SK-N-MC (cell line): ENCODE results near the gene CZIB.

Experiments
- DNase-seq: peaks from one replicate; pipeline ENCODE4 v3.0.0-alpha.2; 2011; ENCODE audit warnings: low read depth, low spot score
- H3K27ac ChIP-seq: fragments of 200-600 bp; sonication (generic); 2 replicates; pipeline ENCODE4 v1.5.1; 2016; ENCODE audit warnings: mixed run types
- H3K36me3 ChIP-seq: fragments of 200-600 bp; sonication (generic); 2 replicates; pipeline ENCODE4 v1.6.1; 2017; ENCODE audit warnings: antibody characterized with exemption, low read length, mixed read lengths; ENCODE audit not compliant: insufficient read depth
- H3K4me3 ChIP-seq: fragments of 200-600 bp; sonication (generic); 2 replicates; pipeline ENCODE4 v1.5.1; 2016
- H3K9ac ChIP-seq: fragments of 200-600 bp; sonication (generic); 2 replicates; pipeline ENCODE4 v1.8.0; 2017; ENCODE audit warnings: mixed run types, mixed read lengths; ENCODE audit not compliant: insufficient read length
- H3K9me3 ChIP-seq: fragments of 200-600 bp; sonication (generic); 2 replicates; pipeline ENCODE4 v1.6.1; 2017; ENCODE audit warnings: low read depth, mild to moderate bottlenecking, antibody characterized with exemption, low read length, moderate library complexity, mixed read lengths
- EZH2 ChIP-seq: fragments of 200-600 bp; sonication (generic); IDR thresholded peaks from one replicate; pipeline ENCODE4 v1.6.1; 2017; ENCODE audit warnings: antibody characterized with exemption
- FOXP2 ChIP-seq: optimal IDR thresholded peaks from 2 replicates; pipeline ENCODE3; 2011; ENCODE audit warnings: mild to moderate bottlenecking, moderate library complexity; ENCODE audit not compliant: insufficient read depth; ENCODE audit errors: extremely low read length, control extremely low read depth
- POLR2AphosphoS5 ChIP-seq: IDR thresholded peaks from 2 replicates; pipeline ENCODE4 v1.6.1; 2012; ENCODE audit warnings: mild to moderate bottlenecking, low read depth, low read length, borderline replicate concordance

Gene CZIB

GRCh38 chr1:53258216-53258615 lies 37.8 kb upstream of the CZIB start:
- Histone ChIP-seq H3K27ac (no peak overlapping the region), H3K9ac (no peak overlapping the region), H3K9me3 (no peaks in the 10 kb centered on the region), H3K4me3 (no peak overlapping the region), H3K36me3 (peaks cover 77% of the 10 kb centered on the region)
- TF ChIP-seq FOXP2 (no peak), EZH2 (no peak), POLR2AphosphoS5 (no peak)
- no peak for DNase-seq

DNA sequence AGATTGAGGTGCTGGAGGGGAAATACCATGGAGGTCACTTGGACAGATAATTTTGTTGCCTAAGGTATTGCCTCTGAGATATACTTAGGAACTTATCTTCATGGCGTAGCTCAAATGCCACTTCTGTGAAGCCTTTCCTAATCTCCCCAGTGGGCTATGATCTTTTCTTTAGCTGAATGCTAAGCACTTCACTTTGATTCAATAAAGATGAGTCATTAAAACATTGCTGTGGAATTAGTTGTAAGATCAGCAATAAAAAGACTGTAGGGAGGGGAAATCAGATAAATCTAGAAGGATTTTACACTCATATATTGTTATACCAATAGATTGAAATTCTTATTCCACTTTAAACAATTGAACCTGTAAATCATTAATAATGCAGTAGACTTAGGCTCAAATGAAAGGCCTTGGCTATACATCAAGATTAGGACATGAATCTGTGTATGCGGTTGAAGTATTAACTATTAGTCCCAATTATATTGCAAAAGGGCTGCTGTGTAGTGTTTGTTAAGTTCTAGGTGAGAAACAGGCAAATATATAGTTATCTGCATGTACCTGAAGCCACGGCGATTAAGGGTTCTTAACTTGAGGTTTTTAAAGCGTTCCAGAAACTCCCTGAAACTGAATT lies 37.1 kb upstream of the CZIB start:
- TF ChIP-seq EZH2 (no peak), POLR2AphosphoS5 (no peak), FOXP2 (no peak)
- Histone ChIP-seq H3K4me3 (no peak overlapping the region), H3K9me3 (no peaks in the 10 kb centered on the region), H3K27ac (no peak overlapping the region), H3K36me3 (peaks cover 79% of the 10 kb centered on the region), H3K9ac (no peak overlapping the region)
- no peak for DNase-seq

DNA sequence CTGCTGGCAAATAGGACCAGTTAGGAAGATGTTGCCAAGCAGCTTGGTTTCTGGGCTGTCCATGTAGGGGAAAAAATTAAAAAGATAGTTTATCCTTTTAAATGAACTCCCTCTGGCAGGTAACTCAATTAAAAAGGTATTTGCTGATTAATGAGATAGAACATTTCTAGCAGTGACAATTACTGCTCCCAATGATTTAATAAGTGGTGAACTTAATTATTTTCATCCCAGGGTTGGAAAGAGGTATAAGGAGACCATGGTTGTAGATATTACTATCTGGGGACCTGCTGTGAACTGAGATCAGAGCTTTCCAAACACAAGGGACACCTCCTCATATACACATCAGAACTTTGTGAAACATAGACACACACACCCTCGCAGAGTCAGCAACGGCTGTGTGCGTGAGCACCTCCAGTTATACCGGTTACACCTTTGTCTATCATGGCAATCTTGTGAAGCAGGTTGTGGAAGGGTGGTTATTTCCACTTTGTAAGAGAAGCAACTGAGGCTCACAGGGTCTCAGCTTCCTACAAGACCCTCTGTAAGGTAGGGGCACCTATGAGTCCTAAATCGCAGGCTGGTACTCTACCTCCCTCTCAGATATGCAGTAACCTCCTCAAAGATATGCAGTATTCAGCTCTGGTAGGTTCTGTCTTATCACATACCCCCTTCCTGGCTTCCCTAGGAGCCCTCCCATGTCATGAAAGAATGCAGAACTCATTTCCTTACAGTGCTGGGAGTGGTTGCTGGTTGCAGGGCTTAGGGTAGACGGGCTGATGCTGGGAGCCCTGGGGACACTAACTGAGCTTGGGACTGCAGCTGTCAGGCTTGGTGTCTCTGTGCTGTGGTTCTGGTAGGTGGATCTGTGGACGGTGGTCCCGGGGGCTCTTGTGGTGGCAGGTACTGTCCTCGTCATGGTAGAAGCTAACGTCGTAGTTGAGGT lies 36.3 kb upstream of the CZIB start:
- Histone ChIP-seq H3K9ac (no peak overlapping the region), H3K36me3 (peaks cover 78% of the 10 kb centered on the region), H3K4me3 (no peak overlapping the region), H3K27ac (no peak overlapping the region), H3K9me3 (no peaks in the 10 kb centered on the region)
- DNase-seq, result no peak
- no peak for TF ChIP-seq EZH2
- TF ChIP-seq FOXP2, result no peak
- no peak for TF ChIP-seq POLR2AphosphoS5

DNA sequence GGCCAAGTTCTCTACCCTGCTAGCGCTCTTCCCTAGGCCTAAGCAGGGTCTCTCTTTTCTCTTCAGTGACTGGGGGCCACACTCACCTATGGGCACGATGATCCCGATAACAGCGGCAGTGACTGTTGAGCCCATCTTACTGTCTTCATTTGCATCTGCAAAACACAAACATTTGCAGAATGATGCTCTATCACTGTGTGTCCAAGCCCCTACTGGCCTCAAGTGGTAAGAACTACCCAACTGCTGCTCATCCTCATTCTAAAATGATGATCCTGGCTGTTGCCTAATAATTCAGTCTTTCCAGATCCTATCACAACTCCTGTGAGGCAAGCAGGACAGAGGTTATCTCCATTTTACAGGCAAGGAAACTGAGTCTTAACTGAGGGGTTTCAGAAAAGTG lies 34.6 kb upstream of the CZIB start:
- TF ChIP-seq EZH2, result no peak
- peaks cover 68% of the 10 kb centered on the region for H3K36me3 ChIP-seq
- DNase-seq, result no peak

DNA sequence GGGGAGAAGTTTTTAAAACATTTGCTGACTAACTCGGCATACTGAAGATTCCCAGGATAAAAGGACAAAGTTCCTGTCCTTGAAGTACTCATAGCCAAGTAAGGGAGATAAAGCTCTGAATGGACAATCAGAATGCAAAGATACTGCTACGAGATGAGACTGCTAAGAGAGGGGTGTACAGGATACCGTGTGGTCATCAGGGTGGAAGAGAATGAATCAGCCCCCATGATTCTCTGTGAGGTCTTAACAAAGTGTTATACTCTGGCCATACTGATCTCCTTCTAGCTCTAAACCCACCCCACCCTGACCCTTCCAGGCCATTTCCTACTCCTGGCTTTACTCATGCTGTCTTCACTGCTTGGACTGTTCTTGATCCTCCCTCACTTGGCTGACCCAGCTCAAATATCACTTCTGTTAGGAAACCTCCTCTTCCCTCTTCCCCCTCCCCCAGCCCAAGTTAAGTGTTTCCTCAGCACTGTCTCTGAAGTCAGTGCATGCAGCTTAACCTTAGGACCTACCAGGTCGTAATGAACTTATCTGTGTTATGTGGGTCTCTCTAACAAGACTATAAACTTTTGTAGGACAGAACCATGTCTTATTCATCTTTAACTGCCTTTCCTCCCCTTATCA lies 33.7 kb upstream of the CZIB start:
- H3K36me3 ChIP-seq, result peaks cover 65% of the 10 kb centered on the region
- TF ChIP-seq EZH2, result no peak
- no peak for TF ChIP-seq POLR2AphosphoS5
- no peak for TF ChIP-seq FOXP2
- no peak for DNase-seq
- no peak overlapping the region for H3K27ac ChIP-seq
- H3K9ac ChIP-seq, result no peak overlapping the region
- H3K4me3 ChIP-seq, result no peak overlapping the region
- no peaks in the 10 kb centered on the region for H3K9me3 ChIP-seq

More for the DNA sequence above, 34.6 kb upstream of the CZIB start:
- H3K27ac ChIP-seq, result no peak overlapping the region
- H3K9me3 ChIP-seq, result no peaks in the 10 kb centered on the region
- H3K4me3 ChIP-seq, result no peak overlapping the region
- no peak overlapping the region for H3K9ac ChIP-seq

GRCh38 chr1:53250325-53250724 lies 29.9 kb upstream of the CZIB start:
- peaks cover 57% of the 10 kb centered on the region for H3K36me3 ChIP-seq
- H3K9ac ChIP-seq, result no peak overlapping the region
- TF ChIP-seq POLR2AphosphoS5 (no peak), FOXP2 (no peak), EZH2 (no peak)

DNA sequence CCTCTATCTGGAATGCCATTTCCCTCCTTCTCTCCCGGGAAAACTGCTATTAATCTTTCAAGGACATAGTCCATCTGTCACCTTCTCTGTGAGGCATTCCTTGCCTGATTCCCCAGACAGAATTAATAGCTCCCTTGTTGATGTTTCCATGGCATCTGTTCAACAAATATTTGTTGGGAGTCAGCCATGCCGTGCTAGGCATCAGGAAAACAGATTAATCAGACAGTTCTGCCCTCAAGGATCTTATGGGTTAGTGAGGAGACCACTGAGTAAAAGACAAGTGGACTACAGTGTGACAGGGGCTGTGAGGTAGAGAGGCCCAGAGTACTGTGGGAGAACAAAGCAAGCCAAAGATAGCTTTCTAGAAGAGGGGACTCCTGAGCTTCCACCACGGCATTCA lies 29.3 kb upstream of the CZIB start:
- DNase-seq, result no peak
- H3K36me3 ChIP-seq, result peaks cover 51% of the 10 kb centered on the region

More at GRCh38 chr1:53250325-53250724, 29.9 kb upstream of the CZIB start:
- Histone ChIP-seq H3K27ac (no peak overlapping the region), H3K9me3 (no peaks in the 10 kb centered on the region), H3K4me3 (no peak overlapping the region)
- no peak for DNase-seq

More for the DNA sequence above, 29.3 kb upstream of the CZIB start:
- no peak overlapping the region for H3K27ac ChIP-seq
- H3K4me3 ChIP-seq, result no peak overlapping the region
- no peak for TF ChIP-seq EZH2
- no peak for TF ChIP-seq FOXP2
- no peak for TF ChIP-seq POLR2AphosphoS5
- H3K9ac ChIP-seq, result no peak overlapping the region
- no peaks in the 10 kb centered on the region for H3K9me3 ChIP-seq
